ENCODE measurements around the gene HBM.

DNA sequence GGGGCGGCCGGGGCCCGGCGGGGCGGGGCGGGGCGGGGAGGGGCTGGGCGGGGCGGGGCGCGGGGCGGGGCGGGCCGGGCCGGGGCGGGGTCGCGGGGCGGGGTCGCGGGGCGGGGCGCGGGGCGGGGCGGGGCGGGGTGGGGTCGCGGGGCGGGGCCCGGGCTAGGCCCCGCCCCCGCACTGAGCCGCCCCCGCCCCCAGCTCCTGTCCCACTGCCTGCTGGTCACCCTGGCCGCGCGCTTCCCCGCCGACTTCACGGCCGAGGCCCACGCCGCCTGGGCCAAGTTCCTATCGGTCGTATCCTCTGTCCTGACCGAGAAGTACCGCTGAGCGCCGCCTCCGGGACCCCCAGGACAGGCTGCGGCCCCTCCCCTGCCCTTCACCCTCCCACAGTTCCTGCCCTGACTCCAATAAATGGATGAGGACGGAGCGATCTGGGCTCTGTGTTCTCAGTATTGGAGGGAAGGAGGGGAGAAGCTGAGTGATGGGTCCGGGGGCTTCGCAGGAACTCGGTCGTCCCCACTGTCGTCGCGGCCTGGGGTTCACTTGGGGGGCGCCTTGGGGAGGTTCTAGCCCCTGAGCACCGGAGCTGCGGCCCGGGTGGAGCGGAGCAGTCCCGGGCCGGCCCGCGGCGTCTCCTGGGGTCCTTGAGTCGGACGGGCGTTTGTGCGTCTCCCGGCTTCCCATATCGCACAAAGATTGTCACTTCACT is 795 bp upstream of the HBM start:
- TF ChIP-seq, protein P1, sequence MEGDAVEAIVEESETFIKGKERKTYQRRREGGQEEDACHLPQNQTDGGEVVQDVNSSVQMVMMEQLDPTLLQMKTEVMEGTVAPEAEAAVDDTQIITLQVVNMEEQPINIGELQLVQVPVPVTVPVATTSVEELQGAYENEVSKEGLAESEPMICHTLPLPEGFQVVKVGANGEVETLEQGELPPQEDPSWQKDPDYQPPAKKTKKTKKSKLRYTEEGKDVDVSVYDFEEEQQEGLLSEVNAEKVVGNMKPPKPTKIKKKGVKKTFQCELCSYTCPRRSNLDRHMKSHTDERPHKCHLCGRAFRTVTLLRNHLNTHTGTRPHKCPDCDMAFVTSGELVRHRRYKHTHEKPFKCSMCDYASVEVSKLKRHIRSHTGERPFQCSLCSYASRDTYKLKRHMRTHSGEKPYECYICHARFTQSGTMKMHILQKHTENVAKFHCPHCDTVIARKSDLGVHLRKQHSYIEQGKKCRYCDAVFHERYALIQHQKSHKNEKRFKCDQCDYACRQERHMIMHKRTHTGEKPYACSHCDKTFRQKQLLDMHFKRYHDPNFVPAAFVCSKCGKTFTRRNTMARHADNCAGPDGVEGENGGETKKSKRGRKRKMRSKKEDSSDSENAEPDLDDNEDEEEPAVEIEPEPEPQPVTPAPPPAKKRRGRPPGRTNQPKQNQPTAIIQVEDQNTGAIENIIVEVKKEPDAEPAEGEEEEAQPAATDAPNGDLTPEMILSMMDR (IDR thresholded peaks at IDR 0.05) = no peak
- no peak for TF ChIP-seq POLR2AphosphoS5 (IDR thresholded peaks at IDR 0.05)
- no peak for TF ChIP-seq POLR2A (IDR thresholded peaks at IDR 0.05)
- no peak for TF ChIP-seq EP300 (IDR thresholded peaks at IDR 0.05)
